ENCODE measurements around the gene PPIG.
"Not testable (repeated sequence)": the region's sequence is repeated elsewhere in the genome, so short reads cannot be mapped to it uniquely, and the experiment has no call there.

Gene PPIG

DNA sequence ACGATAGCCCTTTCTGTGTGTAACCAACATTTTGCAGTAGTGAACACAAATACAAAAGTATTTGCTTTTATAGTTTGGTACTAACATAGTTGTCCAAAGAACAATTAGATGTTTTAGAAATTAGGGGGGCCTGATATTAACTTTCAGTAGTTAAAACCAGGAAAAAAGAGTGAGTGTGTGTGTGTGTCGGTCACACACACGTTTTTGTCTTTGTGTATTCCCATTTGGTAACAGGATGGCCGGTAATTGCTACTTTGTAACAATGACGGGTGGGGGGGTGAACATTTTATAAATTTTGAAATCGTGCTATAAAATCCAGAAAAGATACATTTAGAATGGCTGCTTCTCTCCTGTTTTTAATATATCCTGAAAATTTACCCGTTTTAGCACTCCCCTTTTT lies 1.5 kb downstream of the PPIG start:
- no peak for DNase-seq (ENCODE audit: extremely low read depth in 1 of 2, low read depth in 1 of 2)

DNA sequence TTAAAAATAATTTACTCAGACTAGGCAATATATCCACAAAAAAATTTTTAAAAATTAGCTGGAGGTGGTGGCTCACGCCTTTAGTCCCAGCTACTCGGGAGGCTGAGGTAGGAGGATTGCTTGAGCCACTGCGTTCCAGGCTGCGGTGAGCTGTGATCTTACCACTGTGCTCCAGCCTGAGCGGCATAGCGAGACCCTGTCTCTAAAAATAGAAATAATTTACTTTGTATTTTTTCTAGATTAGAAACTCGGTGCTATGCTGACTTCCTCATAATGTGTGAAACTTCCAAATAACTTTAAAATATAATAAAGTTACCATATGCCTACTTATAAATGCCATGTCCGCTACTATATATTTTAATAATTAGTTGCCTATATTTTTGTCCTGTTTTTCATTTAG lies 6.7 kb downstream of the PPIG start:
- no peak for DNase-seq (ENCODE audit: extremely low read depth in 1 of 2, low read depth in 1 of 2)

DNA sequence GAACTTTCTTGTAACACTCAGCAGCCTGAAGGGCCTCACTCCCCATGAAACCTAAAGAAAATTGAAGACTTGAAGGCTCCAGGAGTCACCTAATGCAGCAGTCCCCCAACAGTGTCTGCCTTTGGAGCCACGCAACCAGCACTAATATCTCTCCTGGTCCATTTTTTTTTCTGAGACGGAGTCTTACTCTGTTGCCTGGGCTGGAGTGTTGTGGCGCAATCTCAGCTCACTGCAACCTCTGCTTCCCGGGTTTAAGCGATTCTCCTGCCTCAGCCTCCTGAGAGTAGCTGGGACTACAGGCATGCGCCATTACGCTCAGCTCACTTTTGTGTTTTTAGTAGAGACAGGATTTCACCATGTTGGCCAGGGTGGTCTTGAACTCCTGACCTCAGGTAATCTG lies 12.4 kb downstream of the PPIG start:
- DNase-seq (ENCODE audit: extremely low read depth in 1 of 2, low read depth in 1 of 2), result not testable (repeated sequence)

DNA sequence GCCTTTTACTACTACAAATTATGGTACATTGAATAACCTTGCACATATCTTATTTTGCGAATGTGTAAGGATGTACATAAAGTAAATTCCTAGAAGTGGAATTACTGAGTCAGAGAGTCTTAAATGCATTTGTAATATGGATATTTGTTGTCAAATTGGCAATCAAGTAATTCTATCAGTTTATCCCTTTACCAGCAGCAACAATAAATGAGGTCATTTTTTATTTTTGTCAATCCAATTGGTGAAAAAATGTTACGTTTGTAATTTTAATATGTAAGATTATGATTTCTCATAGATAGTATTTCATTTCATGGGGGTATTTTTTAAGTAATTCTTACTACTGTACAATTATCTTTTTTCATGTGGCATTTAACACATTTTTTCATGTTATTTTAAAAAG lies 14.8 kb downstream of the PPIG start:
- DNase-seq (ENCODE audit: extremely low read depth in 1 of 2, low read depth in 1 of 2), result no peak

- no peak for DNase-seq (ENCODE audit: extremely low read depth in 1 of 2, low read depth in 1 of 2)
Measured at GRCh38 chr2:169599568-169599967, 15.4 kb downstream of the PPIG start.

- DNase-seq (ENCODE audit: extremely low read depth in 1 of 2, low read depth in 1 of 2), result no peak
Measured at GRCh38 chr2:169609264-169609663, 25.1 kb downstream of the PPIG start.

- no peak for DNase-seq (ENCODE audit: extremely low read depth in 1 of 2, low read depth in 1 of 2)
Measured at GRCh38 chr2:169613876-169614275, 29.7 kb downstream of the PPIG start.

- DNase-seq (ENCODE audit: extremely low read depth in 1 of 2, low read depth in 1 of 2), result not testable (repeated sequence)
Measured at GRCh38 chr2:169615982-169616381, 31.8 kb downstream of the PPIG start.

- no peak for DNase-seq (ENCODE audit: extremely low read depth in 1 of 2, low read depth in 1 of 2)
Measured at GRCh38 chr2:169619946-169620345, 35.8 kb downstream of the PPIG start.

- DNase-seq (ENCODE audit: extremely low read depth in 1 of 2, low read depth in 1 of 2), result no peak
Measured at GRCh38 chr2:169620509-169620908, 36.4 kb downstream of the PPIG start.

- no peak for DNase-seq (ENCODE audit: extremely low read depth in 1 of 2, low read depth in 1 of 2)
Measured at GRCh38 chr2:169623235-169623634, 39.1 kb downstream of the PPIG start.

GRCh38 chr2:169625781-169626180 lies 41.6 kb downstream of the PPIG start:
- no peak for DNase-seq (ENCODE audit: extremely low read depth in 1 of 2, low read depth in 1 of 2)

DNA sequence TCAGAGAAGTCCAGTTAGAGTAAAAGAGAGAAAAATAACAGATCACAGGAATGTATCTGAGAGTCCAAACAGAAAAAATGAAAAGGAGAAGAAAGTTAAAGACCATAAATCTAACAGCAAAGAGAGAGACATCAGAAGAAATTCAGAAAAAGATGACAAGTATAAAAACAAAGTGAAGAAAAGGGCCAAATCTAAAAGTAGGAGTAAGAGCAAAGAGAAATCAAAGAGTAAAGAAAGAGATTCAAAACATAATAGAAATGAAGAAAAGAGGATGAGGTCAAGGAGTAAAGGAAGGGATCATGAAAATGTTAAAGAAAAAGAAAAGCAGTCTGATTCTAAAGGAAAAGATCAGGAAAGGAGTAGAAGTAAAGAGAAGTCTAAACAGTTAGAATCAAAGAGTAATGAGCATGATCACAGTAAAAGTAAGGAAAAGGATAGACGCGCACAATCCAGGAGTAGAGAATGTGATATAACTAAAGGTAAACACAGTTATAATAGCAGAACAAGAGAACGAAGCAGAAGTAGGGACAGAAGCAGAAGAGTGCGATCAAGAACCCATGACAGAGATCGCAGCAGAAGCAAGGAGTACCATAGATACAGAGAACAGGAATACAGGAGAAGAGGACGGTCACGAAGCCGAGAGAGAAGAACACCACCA lies 52.4 kb downstream of the PPIG start:
- no peak for DNase-seq (ENCODE audit: extremely low read depth in 1 of 2, low read depth in 1 of 2)

GRCh38 chr2:169637620-169638019 lies 53.5 kb downstream of the PPIG start:
- DNase-seq (ENCODE audit: extremely low read depth in 1 of 2, low read depth in 1 of 2), result no peak

DNA sequence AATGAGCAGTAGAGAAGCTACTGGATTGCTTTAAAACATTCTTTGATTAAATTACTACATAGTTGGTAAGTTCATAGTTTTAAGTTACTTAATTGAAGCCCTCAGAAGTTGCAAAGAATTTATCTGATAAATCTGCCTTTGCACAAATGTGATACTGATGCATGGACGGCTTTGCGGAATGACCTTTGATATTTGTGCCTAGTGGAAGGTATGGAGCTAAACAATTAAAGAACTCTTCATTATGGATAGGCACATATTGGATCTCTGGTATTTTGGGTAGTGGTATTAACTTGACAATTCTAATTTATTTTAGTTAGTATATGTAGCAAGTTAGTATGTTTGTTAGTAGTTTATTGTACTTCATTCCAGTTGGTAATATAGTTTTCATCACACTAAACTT lies 56.0 kb downstream of the PPIG start:
- no peak for DNase-seq (ENCODE audit: extremely low read depth in 1 of 2, low read depth in 1 of 2)

DNA sequence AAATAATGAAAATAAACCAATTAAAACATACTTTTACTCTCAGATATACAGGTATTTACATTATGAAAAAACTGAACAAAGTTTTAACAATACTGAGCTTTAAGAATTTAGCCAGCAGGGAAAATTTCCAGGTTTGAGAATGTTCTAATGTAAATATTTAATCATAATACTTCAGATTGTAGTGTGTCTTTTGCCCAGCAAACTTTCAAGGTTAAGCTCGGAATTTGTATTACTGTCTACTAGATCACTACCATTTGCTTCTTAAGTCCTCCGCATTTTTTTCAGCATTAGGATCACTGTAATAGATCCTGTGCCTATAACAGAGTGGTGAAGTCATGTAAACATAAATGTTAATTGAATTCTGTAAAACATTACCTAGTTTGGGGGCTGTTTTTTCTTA lies 57.3 kb downstream of the PPIG start:
- DNase-seq (ENCODE audit: extremely low read depth in 1 of 2, low read depth in 1 of 2), result no peak

DNA sequence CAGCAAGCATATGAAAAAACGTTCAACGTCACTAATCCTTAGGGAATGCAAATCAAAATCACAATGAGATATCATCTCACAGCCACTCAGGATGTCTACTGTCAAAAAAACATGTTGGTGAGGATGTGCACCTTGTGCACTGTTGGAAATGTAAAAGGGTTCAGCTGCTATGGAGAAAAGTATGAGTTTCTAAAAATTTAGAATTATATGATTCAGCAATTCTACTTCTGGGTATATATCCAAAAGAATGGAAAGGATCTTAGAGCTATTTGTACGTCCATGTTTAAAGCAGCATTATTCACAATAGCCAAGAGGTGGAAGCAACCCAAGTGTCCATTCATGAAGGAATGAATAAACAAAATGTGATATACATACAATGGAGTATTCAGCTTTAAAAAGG lies 60.0 kb downstream of the PPIG start:
- no peak for DNase-seq (ENCODE audit: extremely low read depth in 1 of 2, low read depth in 1 of 2)

- no peak for DNase-seq (ENCODE audit: extremely low read depth in 1 of 2, low read depth in 1 of 2)
Measured at GRCh38 chr2:169647496-169647895, 63.3 kb downstream of the PPIG start.

DNA sequence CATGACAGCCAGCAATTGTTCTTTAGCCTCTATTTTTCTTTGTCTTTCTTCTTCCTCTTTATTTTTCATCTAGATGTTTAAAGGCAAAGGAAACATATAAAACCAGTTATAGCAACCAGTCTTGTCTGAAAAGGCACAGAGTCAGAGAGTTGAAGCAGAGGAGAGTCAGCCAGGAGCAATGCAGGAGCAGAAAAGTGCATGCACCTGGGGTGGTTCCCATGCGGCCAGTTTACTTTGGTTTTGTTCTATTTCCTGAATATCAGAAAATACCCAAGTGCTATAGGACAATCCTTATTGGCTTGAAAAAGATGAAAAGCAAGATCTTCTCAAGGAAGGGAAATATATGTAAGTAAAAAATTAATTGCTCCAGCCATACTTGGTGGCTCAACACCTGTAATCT lies 65.1 kb downstream of the PPIG start:
- DNase-seq (ENCODE audit: extremely low read depth in 1 of 2, low read depth in 1 of 2), result no peak

DNA sequence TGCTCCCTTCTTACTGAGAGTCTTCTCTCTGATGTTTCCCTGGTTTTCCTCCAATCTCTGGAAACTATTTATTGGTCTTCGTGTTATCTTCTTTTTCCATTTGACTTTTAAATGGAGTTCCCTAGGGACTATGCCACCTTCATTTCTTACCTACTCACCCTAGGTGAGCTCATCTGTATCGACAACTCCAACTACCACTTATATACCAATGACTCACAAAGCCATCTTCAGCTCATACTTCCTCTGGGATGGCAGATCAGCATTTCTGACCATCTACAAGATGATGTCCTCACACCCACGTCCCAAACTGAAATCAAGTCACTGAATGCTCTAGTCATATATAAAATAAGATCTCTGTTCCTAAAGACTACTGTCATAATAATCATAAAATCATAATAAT lies 69.5 kb downstream of the PPIG start:
- no peak for DNase-seq (ENCODE audit: extremely low read depth in 1 of 2, low read depth in 1 of 2)

DNA sequence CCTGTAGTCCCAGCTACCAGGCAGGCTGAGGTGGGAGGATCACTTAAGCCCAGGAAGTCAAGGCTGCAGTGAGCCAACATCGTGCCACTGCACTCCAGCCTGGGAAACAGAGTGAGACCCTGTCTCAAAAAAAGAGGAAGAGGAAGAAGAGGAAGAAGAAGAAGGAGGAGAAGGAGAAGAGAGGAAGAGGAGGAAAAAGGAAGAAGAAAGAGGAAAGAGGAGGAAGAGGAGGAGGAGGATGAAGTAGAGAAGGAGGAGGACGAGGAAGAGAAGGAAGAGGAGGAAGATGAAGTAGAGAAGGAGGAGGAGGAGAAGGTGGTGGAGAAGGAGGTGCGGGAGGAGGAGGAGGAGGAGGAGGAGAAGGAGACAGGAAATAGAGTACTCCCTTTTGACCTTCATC lies 72.0 kb downstream of the PPIG start:
- DNase-seq (ENCODE audit: extremely low read depth in 1 of 2, low read depth in 1 of 2), result no peak

DNA sequence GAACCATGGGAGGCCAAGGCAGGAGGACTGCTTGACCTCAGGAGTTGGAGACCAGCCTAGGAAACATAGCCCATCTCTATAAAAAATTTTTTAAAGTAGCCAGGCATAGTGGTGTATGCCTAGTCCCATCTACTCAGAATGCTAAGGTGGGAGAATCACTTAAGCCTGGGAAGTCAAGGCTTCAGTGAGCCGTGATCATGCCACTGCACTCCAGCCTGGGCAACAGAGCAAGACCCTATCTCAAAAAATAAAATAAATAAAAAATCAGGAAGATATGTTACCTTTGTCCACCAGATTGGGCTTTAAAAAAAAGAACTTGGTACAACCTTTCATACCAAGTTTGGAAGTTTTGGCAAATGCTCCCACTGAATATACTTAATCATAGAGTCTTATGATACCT lies 74.7 kb downstream of the PPIG start:
- no peak for DNase-seq (ENCODE audit: extremely low read depth in 1 of 2, low read depth in 1 of 2)

DNA sequence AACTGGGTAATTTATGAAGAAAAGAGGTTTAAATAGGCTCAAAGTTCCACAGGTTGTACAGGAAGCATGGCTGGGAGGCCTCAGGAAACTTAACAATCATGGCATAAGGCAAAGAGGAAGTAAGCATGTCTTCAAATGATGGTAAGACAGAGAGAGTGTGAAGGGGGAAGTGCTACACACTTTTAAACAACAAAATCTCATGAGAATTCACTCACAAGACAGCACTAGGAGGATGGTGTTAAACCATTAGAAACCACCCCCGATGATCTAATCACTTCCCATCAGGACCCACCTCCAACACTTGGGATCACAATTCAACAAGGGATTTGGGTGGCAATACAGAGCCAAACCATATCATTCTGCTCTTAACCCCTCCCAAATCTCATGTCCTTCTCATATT lies 75.2 kb downstream of the PPIG start:
- DNase-seq (ENCODE audit: extremely low read depth in 1 of 2, low read depth in 1 of 2), result no peak

Data from activated CD8-positive, alpha-beta memory T cell treated with anti-CD3 and anti-CD28 coated beads for 1 hour (primary cell).